Stomach (tissue), 4 donors: Measurements from ENCODE around the gene TIMM23B.
"Not testable (repeated sequence)": the region's sequence is repeated elsewhere in the genome, so short reads cannot be mapped to it uniquely, and the experiment has no call there.

ENCODE experiments used
- CTCF ChIP-seq, 7 experiments: fragments of 450-650 bp in 4 of 7; fragments of 200-600 bp in 3 of 7; sonication (generic) in 3 of 7; IDR thresholded peaks; one replicate each; pipeline ENCODE4 v1.5.1; 2016 to 2019; ENCODE audit warnings: antibody characterized with exemption in 7 of 7, control low read depth in 2 of 7, mild to moderate bottlenecking in 1 of 7
- POLR2AphosphoS5 ChIP-seq, 3 donors: sonication (generic); formaldehyde crosslinking; IDR thresholded peaks; one replicate each; pipeline ENCODE4 v1.6.1; 2016; ENCODE audit warnings: antibody characterized with exemption in 3 of 3

GRCh38 chr10:49923572-49923971 is 18.3 kb upstream of the TIMM23B start:
- TF ChIP-seq POLR2AphosphoS5, CTCF (IDR thresholded peaks at IDR 0.05): not testable (repeated sequence)
